SK-N-SH (cell line): ENCODE data around the gene GNAL. TPM values are rescaled to one million over a fixed set of nuclear protein-coding genes. Genes with fewer than 3 reads are reported as not detected.

Source experiments
- CTCF ChIA-PET: fragments of 300-600, 350-600 bp; formaldehyde crosslinking; extraction: SDS; loops from one replicate; lab custom pipeline; 2021; lab: Yijun Ruan, JAX
- POLR2A ChIA-PET: fragments of 350-600 bp; sonication (Branson Sonifier 250); formaldehyde crosslinking; extraction: SDS; loops from one replicate; lab custom pipeline; 2020; ENCODE audit warnings: antibody characterized with exemption, inconsistent platforms; lab: Yijun Ruan, JAX
- DNase-seq: peaks from one replicate; pipeline ENCODE4 v3.0.0; 2012
- H2AFZ ChIP-seq: fragments of 200-600 bp; sonication (generic); 2 replicates; pipeline ENCODE4 v1.8.1; 2016; ENCODE audit warnings: antibody characterized with exemption, mild to moderate bottlenecking, low read depth
- H3F3A ChIP-seq: fragments of 200-600 bp; sonication (generic); replicated peaks from 2 replicates; pipeline ENCODE3; 2016; ENCODE audit warnings: antibody characterized with exemption, mild to moderate bottlenecking; ENCODE audit not compliant: insufficient read depth
- H3K27ac ChIP-seq, 2 experiments: fragments of 200-500 bp in 1 of 2; fragments of 200-600 bp in 1 of 2; sonication (Bioruptor generic) in 1 of 2; sonication (generic), shearing (Covaris generic) in 1 of 2; 2 replicates each; pipeline versions ENCODE4 v1.5.1 to v1.6.1; 2014 to 2016; ENCODE audit warnings: low read depth in 2 of 2, inconsistent platforms in 1 of 2, low read length in 1 of 2, mild to moderate bottlenecking in 1 of 2, mixed read lengths in 1 of 2
- H3K27me3 ChIP-seq: fragments of 200-600 bp; sonication (generic), shearing (Covaris generic); 2 replicates; pipeline ENCODE4 v1.6.1; 2016; ENCODE audit warnings: mixed run types; ENCODE audit not compliant: insufficient read depth
- H3K36me3 ChIP-seq, 2 experiments: fragments of 200-500 bp in 1 of 2; fragments of 200-600 bp in 1 of 2; sonication (Bioruptor generic) in 1 of 2; sonication (generic) in 1 of 2; replicated peaks in 1 of 2; 2 replicates each; pipeline versions ENCODE3 to v1.5.1; 2014 to 2016; ENCODE audit warnings: low read length in 1 of 2, mild to moderate bottlenecking in 1 of 2; ENCODE audit not compliant: insufficient read depth in 2 of 2, control insufficient read depth in 1 of 2
- H3K4me1 ChIP-seq, 2 experiments: fragments of 200-500 bp in 1 of 2; fragments of 200-600 bp in 1 of 2; sonication (Bioruptor generic) in 1 of 2; sonication (generic), shearing (Covaris generic) in 1 of 2; 2 replicates each; pipeline versions ENCODE4 v1.5.1 to v1.6.1; 2014 to 2016; ENCODE audit warnings: low read depth in 1 of 2, low read length in 1 of 2, mixed run types in 1 of 2; ENCODE audit not compliant: insufficient read depth in 2 of 2, control insufficient read depth in 1 of 2
- H3K4me2 ChIP-seq: fragments of 200-600 bp; sonication (generic), shearing (Covaris generic); 2 replicates; pipeline ENCODE4 v1.6.1; 2017; ENCODE audit warnings: mixed run types
- H3K4me3 ChIP-seq, 2 experiments: fragments of 200-500 bp in 1 of 2; fragments of 200-600 bp in 1 of 2; sonication (Bioruptor generic) in 1 of 2; sonication (generic), shearing (Covaris generic) in 1 of 2; 2 replicates each; pipeline versions ENCODE4 v1.5.1 to v1.8.1; 2014 to 2016; ENCODE audit warnings: low read depth in 2 of 2, inconsistent platforms in 1 of 2, low read length in 1 of 2, mild to moderate bottlenecking in 1 of 2, mixed read lengths in 1 of 2, moderate library complexity in 1 of 2
- H3K79me2 ChIP-seq: fragments of 200-600 bp; sonication (generic); 2 replicates; pipeline ENCODE4 v1.8.1; 2017; ENCODE audit warnings: mild to moderate bottlenecking; ENCODE audit not compliant: insufficient read depth
- H3K9ac ChIP-seq: fragments of 200-600 bp; sonication (generic); 2 replicates; pipeline ENCODE4 v1.6.1; 2017; ENCODE audit warnings: mixed run types
- H3K9me2 ChIP-seq: fragments of 200-600 bp; sonication (generic); 2 replicates; pipeline ENCODE4 v1.6.1; 2017; ENCODE audit warnings: mixed run types
- H3K9me3 ChIP-seq: fragments of 200-600 bp; sonication (generic); 2 replicates; pipeline ENCODE4 v1.6.1; 2017; ENCODE audit warnings: mixed run types, mild to moderate bottlenecking, moderate library complexity
- H4K20me1 ChIP-seq: fragments of 200-600 bp; sonication (generic); 2 replicates; pipeline ENCODE4 v1.6.1; 2017; ENCODE audit warnings: mild to moderate bottlenecking, mixed run types; ENCODE audit not compliant: insufficient read depth
- EZH2phosphoT487 ChIP-seq: fragments of 200-600 bp; sonication (generic); IDR thresholded peaks from 2 replicates; pipeline ENCODE4 v1.6.1; 2017; ENCODE audit warnings: low read depth, mixed run types, mild to moderate bottlenecking, antibody characterized with exemption, moderate library complexity, borderline replicate concordance
- FOXM1 ChIP-seq: IDR thresholded peaks from 2 replicates; pipeline ENCODE4 v1.4.0; 2012; ENCODE audit warnings: low read depth, mild to moderate bottlenecking
- GABPA ChIP-seq: IDR thresholded peaks from 2 replicates; pipeline ENCODE4 v1.4.0; 2012; ENCODE audit warnings: low read depth, mild to moderate bottlenecking
- MAX ChIP-seq: IDR thresholded peaks from 2 replicates; pipeline ENCODE4 v1.4.0; 2012; ENCODE audit warnings: low read depth
- MEF2A ChIP-seq: IDR thresholded peaks from 2 replicates; pipeline ENCODE4 v1.4.0; 2012; ENCODE audit warnings: low read depth, borderline replicate concordance
- MXI1 ChIP-seq: IDR thresholded peaks from 2 replicates; pipeline ENCODE4 v1.6.1; 2012; ENCODE audit warnings: mild to moderate bottlenecking, low read depth, low read length, improper control_type of control experiment
- NFIC ChIP-seq: IDR thresholded peaks from 2 replicates; pipeline ENCODE4 v1.4.0; 2012; ENCODE audit warnings: borderline replicate concordance
- NRF1 ChIP-seq: IDR thresholded peaks from 2 replicates; pipeline ENCODE4 v1.6.1; 2012; ENCODE audit warnings: low read depth, mild to moderate bottlenecking, low read length
- RCOR1 ChIP-seq: fragments of 150-350 bp; IDR thresholded peaks from 2 replicates; pipeline ENCODE4 v1.6.1; 2017; ENCODE audit warnings: antibody characterized with exemption, low read length
- RFX5 ChIP-seq: IDR thresholded peaks from 2 replicates; pipeline ENCODE4 v1.6.1; 2012; ENCODE audit warnings: mild to moderate bottlenecking, improper control_type of control experiment, low read length
- RXRA ChIP-seq: IDR thresholded peaks from 2 replicates; pipeline ENCODE4 v1.4.0; 2012; ENCODE audit warnings: low read depth, mild to moderate bottlenecking, borderline replicate concordance
- SIN3A ChIP-seq: IDR thresholded peaks from 2 replicates; pipeline ENCODE4 v1.6.1; 2012; ENCODE audit warnings: low read depth, mild to moderate bottlenecking, low read length, moderate library complexity, borderline replicate concordance
- TAF1 ChIP-seq: IDR thresholded peaks from 2 replicates; pipeline ENCODE4 v1.6.1; 2012; ENCODE audit warnings: low read depth, mild to moderate bottlenecking, low read length, moderate library complexity, borderline replicate concordance
- ZBTB33 ChIP-seq: IDR thresholded peaks from 2 replicates; pipeline ENCODE4 v1.4.0; 2012; ENCODE audit warnings: low read depth, borderline replicate concordance
- WGBS: methylation state at CpG from one replicate; pipeline ENCODE4 v1.1.6; 2017; ENCODE audit warnings: low lambda C conversion rate; 5-methylcytosine and 5-hydroxymethylcytosine counted together
- polyA plus RNA-seq, 3 experiments: library from polyadenylated mRNA; depleted of rRNA; stranded (reverse); fragments of >200 nt; gene quantifications; 2 replicates each; pipeline ENCODE4 v1.2.3, GENCODE V29; 2012

Gene GNAL
- polyA plus RNA-seq, 1 of the 3 experiments (the other 2 are of a cell fraction), result 0.13 TPM

GRCh38 chr18:11784674-11785304 is 95.7 kb downstream of the GNAL start:
- Histone ChIP-seq H3K4me2 (no peak overlapping the region), H3K4me3 (no peak overlapping the region), H4K20me1 (no peaks in the 10 kb centered on the region), H3K9ac (no peak overlapping the region), H3K27ac (no peak overlapping the region), H3K36me3 (no peaks in the 10 kb centered on the region), H3K79me2 (no peaks in the 10 kb centered on the region), H3K9me3 (no peaks in the 10 kb centered on the region), H3K27me3 (peaks cover 38% of the 10 kb centered on the region; the same call in 1 of the 2 replicates), H3F3A (no peaks in the 10 kb centered on the region), H3K4me1 (no peaks in the 10 kb centered on the region), H3K9me2 (no peaks in the 10 kb centered on the region), H2AFZ (no peak overlapping the region)
- DNase-seq, result no peak
- CTCF ChIA-PET, result interaction anchor here (0.6 to 1.6 kb wide), 3 partner anchors 52 to 1618 kb away, joined by 3 to 4 read pairs (median 4); no protein-coding TSS in a partner anchor
- POLR2A ChIA-PET, result no interaction called here
- TF ChIP-seq RFX5 (no peak), GABPA (no peak), RCOR1 (no peak)
- 17% methylated on average over 6 of the region's 6 CpGs for WGBS

DNA sequence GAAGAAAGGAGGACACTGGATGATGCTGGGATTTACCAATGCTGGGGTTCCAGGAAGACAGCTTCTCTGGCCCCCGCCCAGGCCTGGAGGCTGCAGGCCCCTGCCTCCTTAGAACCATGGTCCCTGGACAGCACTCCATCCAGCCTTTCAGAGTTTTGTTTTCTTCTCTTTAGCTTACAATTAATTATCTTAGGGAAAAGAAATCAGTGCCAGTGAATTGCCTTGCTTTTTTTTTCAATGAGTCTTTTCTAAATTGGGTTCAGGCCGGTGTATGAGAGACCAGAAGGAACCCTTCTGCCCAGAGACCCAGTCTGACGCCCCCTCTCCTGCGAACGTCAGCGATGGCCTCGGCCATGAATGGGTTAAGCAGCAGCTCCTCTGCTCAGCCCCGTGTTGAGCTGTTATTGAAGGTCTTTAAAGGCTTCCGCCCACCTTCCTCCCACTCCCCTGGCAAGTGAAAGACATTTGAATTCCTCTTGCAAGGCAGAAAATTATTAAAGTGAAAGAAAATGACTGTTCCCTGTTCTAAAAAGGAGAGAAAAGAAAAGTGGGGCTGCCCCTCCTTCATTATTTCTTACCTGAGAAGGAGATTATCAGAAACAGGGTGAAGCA is 96.5 kb downstream of the GNAL start:
- POLR2A ChIA-PET, result no interaction called here

GRCh38 chr18:11789716-11790510 is 100.8 kb downstream of the GNAL start:
- 8% methylated on average over 7 of the region's 7 CpGs for WGBS
- H4K20me1 ChIP-seq, result no peaks in the 10 kb centered on the region
- ChIA-PET POLR2A (no interaction called here), CTCF (no interaction called here)
- TF ChIP-seq EZH2phosphoT487 (no peak), MXI1 (no peak), MAX (no peak), FOXM1 (no peak), TAF1 (no peak), ZBTB33 (no peak), RXRA (no peak)
- H3K79me2 ChIP-seq, result no peaks in the 10 kb centered on the region
- no peaks in the 10 kb centered on the region for H3F3A ChIP-seq
- H3K4me2 ChIP-seq, result no peak overlapping the region
- peaks cover 51% of the 10 kb centered on the region; the same call in 1 of the 2 replicates for H3K27me3 ChIP-seq
- H3K4me3 ChIP-seq, result no peak overlapping the region
- H3K9ac ChIP-seq, result no peak overlapping the region
- H3K36me3 ChIP-seq, result no peaks in the 10 kb centered on the region
- no peak for DNase-seq
- no peak overlapping the region for H3K27ac ChIP-seq
- H2AFZ ChIP-seq, result no peak overlapping the region
- H3K9me2 ChIP-seq, result no peaks in the 10 kb centered on the region
- no peaks in the 10 kb centered on the region for H3K4me1 ChIP-seq
- H3K9me3 ChIP-seq, result no peaks in the 10 kb centered on the region

More for the DNA sequence above, 96.5 kb downstream of the GNAL start:
- Histone ChIP-seq H3K27ac (no peak overlapping the region), H3K9ac (no peak overlapping the region), H2AFZ (no peak overlapping the region), H4K20me1 (no peaks in the 10 kb centered on the region), H3K4me3 (no peak overlapping the region), H3K4me2 (no peak overlapping the region), H3K36me3 (no peaks in the 10 kb centered on the region)
- CTCF ChIA-PET, result interaction anchor here (1.0 to 1.6 kb wide), 3 partner anchors 44 to 253 kb away, joined by 3 to 4 read pairs (median 4); no protein-coding TSS in a partner anchor
- DNase-seq, result no peak
- 4% methylated on average over 9 of the region's 9 CpGs for WGBS
- TF ChIP-seq NRF1 (no peak), NFIC (no peak), SIN3A (no peak), MEF2A (no peak)
- TF ChIP-seq, all 33 proteins: peak for 0
- Histone ChIP-seq H3F3A (no peaks in the 10 kb centered on the region), H3K27me3 (peaks cover 44% of the 10 kb centered on the region; the same call in 1 of the 2 replicates), H3K9me2 (no peaks in the 10 kb centered on the region), H3K4me1 (no peaks in the 10 kb centered on the region), H3K79me2 (no peaks in the 10 kb centered on the region), H3K9me3 (no peaks in the 10 kb centered on the region)
